Endothelial cell of umbilical vein (primary cell): ENCODE results near the gene ADAM8. TPM values are rescaled to one million over a fixed set of nuclear protein-coding genes. Genes with fewer than 3 reads are reported as not detected.

Experiments used
- BruUV-seq: library from RNA; stranded (reverse); fragments of 400-500 nt; replicated peaks from 2 replicates; lab custom pipeline; 2021; lab: Mats Ljungman, UMichigan
- CTCF ChIA-PET: fragments of 300-600, 350-600 bp; sonication (Branson Sonifier 250); formaldehyde crosslinking; loops from one replicate; lab custom pipeline; 2021; ENCODE audit warnings: antibody characterized with exemption, inconsistent platforms; lab: Charles Lee
- POLR2A ChIA-PET: fragments of 300-600, 350-600 bp; sonication (Branson Sonifier 250); formaldehyde crosslinking; loops from one replicate; lab custom pipeline; 2021; ENCODE audit warnings: antibody characterized with exemption, inconsistent platforms; lab: Charles Lee
- DNase-seq: peaks from one replicate; pipeline ENCODE4 v3.0.0-alpha.2; 2011; ENCODE audit warnings: low read depth, low spot score
- FAIRE-seq: peaks from 2 replicates; lab custom pipeline; 2011; peaks lifted over from hg19 to GRCh38; lab: Jason Lieb, UNC
- H2AFZ ChIP-seq: 2 replicates; pipeline ENCODE4 v1.6.0; 2012; ENCODE audit warnings: low read depth, low read length, control low read depth, inconsistent platforms
- H3K27ac ChIP-seq: 2 replicates; pipeline ENCODE4 v1.5.1; 2011; ENCODE audit warnings: low read depth, mild to moderate bottlenecking, control low read depth, low read length, moderate library complexity; ENCODE audit not compliant: insufficient read depth
- H3K27me3 ChIP-seq, 2 experiments: 2 replicates each; pipeline versions ENCODE4 v1.6.0 to v1.6.1; 2011; ENCODE audit warnings: low read length in 2 of 2, mixed read lengths in 1 of 2; ENCODE audit not compliant: control insufficient read depth in 2 of 2, insufficient read depth in 2 of 2
- H3K36me3 ChIP-seq, 2 experiments: 2 replicates in 1 of 2; 3 replicates in 1 of 2; pipeline ENCODE4 v1.5.1; 2011; ENCODE audit warnings: low read length in 2 of 2, mild to moderate bottlenecking in 1 of 2, moderate library complexity in 1 of 2; ENCODE audit not compliant: control insufficient read depth in 2 of 2, insufficient read depth in 2 of 2; ENCODE audit errors: extremely low read depth in 1 of 2
- H3K4me1 ChIP-seq: 3 replicates; pipeline ENCODE4 v1.5.1; 2011; ENCODE audit warnings: mild to moderate bottlenecking, low read length; ENCODE audit not compliant: control insufficient read depth, insufficient read depth; ENCODE audit errors: extremely low read depth
- H3K4me2 ChIP-seq: 2 replicates; pipeline ENCODE4 v1.6.1; 2011; ENCODE audit warnings: low read length, control low read depth, mixed read lengths; ENCODE audit not compliant: insufficient read depth
- H3K4me3 ChIP-seq, 3 experiments: fragments of 200-600 bp in 1 of 3; sonication (generic), shearing (Covaris generic) in 1 of 3; replicated peaks in 1 of 3; 2 replicates each; pipeline ENCODE4 v1.5.1; 2011 to 2016; ENCODE audit warnings: control low read depth in 3 of 3, low read length in 3 of 3, mild to moderate bottlenecking in 2 of 3, inconsistent platforms in 1 of 3, low read depth in 1 of 3, moderate library complexity in 1 of 3; ENCODE audit not compliant: insufficient read depth in 1 of 3
- H3K79me2 ChIP-seq: 2 replicates; pipeline ENCODE4 v1.6.0; 2012; ENCODE audit warnings: low read length, inconsistent platforms; ENCODE audit not compliant: control insufficient read depth, insufficient read depth
- H3K9ac ChIP-seq: replicated peaks from 2 replicates; pipeline ENCODE3; 2011; ENCODE audit warnings: low read length, control low read depth; ENCODE audit not compliant: insufficient read depth; ENCODE audit errors: extremely low read depth
- H3K9me1 ChIP-seq: replicated peaks from 3 replicates; pipeline ENCODE4 v1.6.0; 2011; ENCODE audit warnings: mild to moderate bottlenecking, low read length; ENCODE audit not compliant: control insufficient read depth, insufficient read depth; ENCODE audit errors: extremely low read depth
- H3K9me3 ChIP-seq: replicated peaks from 2 replicates; pipeline ENCODE4 v1.5.1; 2012; ENCODE audit warnings: low read length, inconsistent platforms; ENCODE audit not compliant: control insufficient read depth, insufficient read depth
- H4K20me1 ChIP-seq: replicated peaks from 2 replicates; pipeline ENCODE3; 2011; ENCODE audit warnings: mild to moderate bottlenecking, low read length; ENCODE audit not compliant: control insufficient read depth, insufficient read depth; ENCODE audit errors: extremely low read depth
- CTCF ChIP-seq, 2 donors: IDR thresholded peaks; 1 replicate in 1 of 2; 2 replicates in 1 of 2; pipeline ENCODE4 v1.5.1; 2011; ENCODE audit warnings: low read length in 2 of 2, mild to moderate bottlenecking in 2 of 2, moderate library complexity in 2 of 2, control low read depth in 1 of 2, inconsistent platforms in 1 of 2, low read depth in 1 of 2; ENCODE audit not compliant: insufficient read depth in 1 of 2; ENCODE audit errors: extremely low read depth in 1 of 2
- EZH2 ChIP-seq: IDR thresholded peaks from 2 replicates; pipeline ENCODE4 v1.6.1; 2012; ENCODE audit warnings: borderline replicate concordance, low read depth, mild to moderate bottlenecking, moderate library complexity, low read length, inconsistent platforms; ENCODE audit not compliant: severe bottlenecking
- FOS ChIP-seq: IDR thresholded peaks from 2 replicates; pipeline ENCODE4 v1.6.1; 2011; ENCODE audit warnings: mild to moderate bottlenecking, low read length, moderate library complexity, borderline replicate concordance; ENCODE audit not compliant: insufficient read depth
- GATA2 ChIP-seq: IDR thresholded peaks from 2 replicates; pipeline ENCODE4 v1.7.0; 2011; ENCODE audit warnings: low read depth, mild to moderate bottlenecking, moderate library complexity, mixed read lengths, low read length; ENCODE audit not compliant: insufficient read length, insufficient read depth
- JUN ChIP-seq: IDR thresholded peaks from 2 replicates; pipeline ENCODE4 v1.6.1; 2011; ENCODE audit warnings: borderline replicate concordance, low read depth; ENCODE audit not compliant: insufficient read length, insufficient read depth
- MAX ChIP-seq: IDR thresholded peaks from 2 replicates; pipeline ENCODE4 v1.6.1; 2011; ENCODE audit not compliant: insufficient read depth, insufficient read length
- MYC ChIP-seq: IDR thresholded peaks from one replicate; pipeline ENCODE4 v1.6.1; 2011; ENCODE audit warnings: mild to moderate bottlenecking, low read depth, low read length
- POLR2A ChIP-seq: IDR thresholded peaks from 2 replicates; pipeline ENCODE4 v1.6.1; 2012; ENCODE audit warnings: low read depth, mild to moderate bottlenecking, control low read depth, low read length
- POLR2AphosphoS5 ChIP-seq: IDR thresholded peaks from 2 replicates; pipeline ENCODE4 v1.6.1; 2012; ENCODE audit warnings: low read depth, mild to moderate bottlenecking, control low read depth, low read length, moderate library complexity; ENCODE audit not compliant: insufficient read depth
- dilution Hi-C: fragments of 300-500 bp; cut with MboI; formaldehyde crosslinking; loops from one replicate; pipeline ENCODE4 v1.15.0; 2019; ENCODE audit warnings: low sequenced_read_pairs; ENCODE audit not compliant: extremely low pct_ligation_motif_present
- intact Hi-C: fragments of 100-400 bp; cut with micrococcal nuclease; formaldehyde crosslinking; loops from one replicate; pipeline ENCODE4 v1.10.0; 2022
- polyA plus RNA-seq, 4 experiments: library from polyadenylated mRNA; depleted of rRNA in 3 of 4; stranded (reverse) in 3 of 4; unstranded in 1 of 4; fragments of >200 nt; gene quantifications; 2 replicates each; pipeline versions ENCODE4 v1.2.1 to v1.2.3, GENCODE V29; 2011 to 2012; ENCODE audit warnings: missing spikeins in 1 of 4
- total RNA-seq: library from RNA; stranded (reverse); gene quantifications from 2 replicates; pipeline ENCODE4 v1.2.3, GENCODE V29; 2021

ADAM8 gene
- total and polyA plus RNA-seq, 2 donors (not counting 3 experiments of a cell fraction or from before 2014, with no cell fraction given): 0.51 to 0.55 TPM

DNA sequence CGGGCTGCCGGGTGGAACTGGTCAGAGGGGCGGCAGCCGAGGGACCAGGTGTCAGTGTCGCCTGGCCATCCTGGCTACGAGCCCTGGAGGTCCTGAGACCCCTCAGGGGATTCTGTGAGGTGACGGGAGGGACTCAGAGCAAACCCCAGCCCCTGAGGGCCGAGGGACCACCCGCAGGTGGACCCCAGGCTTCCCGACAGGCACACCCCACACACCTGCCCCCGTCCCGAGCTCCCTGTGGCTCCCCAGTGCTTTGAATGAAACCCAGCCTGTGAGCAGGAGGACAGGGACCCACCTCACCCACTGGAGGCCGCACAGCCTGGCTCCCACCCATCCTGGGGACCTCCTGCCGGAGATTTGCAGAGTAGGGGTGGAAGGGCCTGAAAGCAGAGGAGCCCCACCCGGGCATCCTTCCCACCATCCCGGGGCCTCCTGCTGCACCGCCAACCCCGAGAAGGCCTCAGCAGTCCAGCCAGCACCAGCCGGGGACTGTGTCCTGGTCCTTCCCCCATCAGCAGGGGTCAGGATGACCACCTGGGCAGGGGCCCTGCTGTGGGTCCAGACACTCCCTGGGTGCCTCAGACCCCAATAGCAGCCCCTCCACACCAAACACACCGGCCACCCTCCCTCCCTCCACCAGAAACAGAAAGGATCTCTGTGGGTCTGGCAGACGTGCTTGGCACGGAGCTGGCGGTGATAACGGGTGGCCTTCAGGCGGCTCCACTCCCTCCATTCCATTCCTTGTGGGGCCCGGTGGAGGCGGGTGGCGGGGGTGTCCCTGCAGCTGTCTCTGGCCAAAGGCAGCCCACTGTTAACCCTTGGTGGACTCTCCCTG, 25.1 kb downstream of the ADAM8 start:
- H3K27ac ChIP-seq: no peak overlapping the region
- no peak overlapping the region for H2AFZ ChIP-seq
- no peaks in the 10 kb centered on the region for H3K36me3 ChIP-seq
- CTCF ChIA-PET: no interaction called here
- no peak overlapping the region for H3K9ac ChIP-seq
- no peaks in the 10 kb centered on the region for H3K79me2 ChIP-seq
- no TSS peak for BruUV-seq
- no peak overlapping the region for H3K4me3 ChIP-seq
- TF ChIP-seq CTCF (IDR thresholded peaks at IDR 0.05; ENCODE audit: extremely low read depth in 1 of 2, insufficient read depth in 1 of 2, low read depth in 1 of 2, low read length in 2 of 2) (no peak), MYC (no peak), MAX (no peak), JUN (no peak), EZH2 (no peak), GATA2 (no peak), POLR2AphosphoS5 (no peak), POLR2A (no peak), FOS (no peak)
- no peaks in the 10 kb centered on the region for H4K20me1 ChIP-seq
- dilution Hi-C loops (no loop called here), intact Hi-C loops (no loop called here)
- no peaks in the 10 kb centered on the region for H3K9me3 ChIP-seq
- H3K4me2 ChIP-seq: no peak overlapping the region
- DNase-seq: no peak
- H3K4me1 ChIP-seq: no peaks in the 10 kb centered on the region
- H3K9me1 ChIP-seq: no peaks in the 10 kb centered on the region
- H3K27me3 ChIP-seq: no peaks in the 10 kb centered on the region
- no peak for FAIRE-seq
- POLR2A ChIA-PET: no interaction called here
